Measurements from ENCODE around the gene ITGA2B. TPM values are rescaled to one million over a fixed set of nuclear protein-coding genes. Genes with fewer than 3 reads are reported as not detected.

Gene ITGA2B
- total RNA-seq, 1 donor from 2014 or later: 2.6 TPM

DNA sequence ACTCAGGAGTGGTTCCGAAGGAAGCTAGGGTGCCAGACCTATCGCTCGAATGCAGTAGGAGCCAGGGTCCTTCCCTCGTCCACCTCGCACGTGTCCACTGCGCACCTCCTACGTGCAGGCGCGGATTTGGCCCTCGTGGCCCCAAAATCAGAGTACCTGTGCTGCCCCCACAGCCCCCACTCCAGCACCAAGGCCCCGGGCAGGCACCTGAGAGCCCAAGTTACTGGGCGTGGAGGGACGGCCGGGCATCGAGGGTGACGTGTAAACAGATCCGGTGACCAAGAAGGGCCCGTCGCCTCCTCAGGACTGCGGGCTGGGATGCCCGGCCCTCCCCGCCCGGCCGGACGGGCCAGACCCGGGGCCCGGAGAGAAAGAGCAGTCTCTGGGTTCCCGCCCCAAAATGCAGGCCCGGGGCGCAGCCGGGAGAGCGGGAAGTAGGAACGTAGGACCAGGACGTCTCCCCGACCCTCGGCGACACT, 65.3 kb downstream of the ITGA2B start:
- Histone ChIP-seq H3K27ac (ENCODE audit: low read depth, low read length) (peak overlapping the region; percentile 87), H3K27me3 (ENCODE audit: control insufficient read depth in 3 of 3, insufficient read depth in 3 of 3, low read length in 3 of 3) (no peaks in the 10 kb centered on the region), H3K4me3 (ENCODE audit: low read length in 3 of 3) (peak overlapping the region; percentile 74 to 92 (median 91)), H3K9ac (ENCODE audit: low read depth in 1 of 3, low read length in 3 of 3) (peak overlapping the region; percentile 79 to 92 (median 87)), H3K36me3 (ENCODE audit: control insufficient read depth in 3 of 3, insufficient read depth in 3 of 3, low read length in 3 of 3) (peaks cover 28 to 30% (median 29%) of the 10 kb centered on the region in 3 donors), H3K4me1 (ENCODE audit: control insufficient read depth in 3 of 3, insufficient read depth in 3 of 3, low read length in 3 of 3) (peaks cover 11 to 28% (median 19%) of the 10 kb centered on the region in 3 donors), H3K9me3 (ENCODE audit: control insufficient read depth in 3 of 3, low read length in 3 of 3) (no peaks in the 10 kb centered on the region)

DNA sequence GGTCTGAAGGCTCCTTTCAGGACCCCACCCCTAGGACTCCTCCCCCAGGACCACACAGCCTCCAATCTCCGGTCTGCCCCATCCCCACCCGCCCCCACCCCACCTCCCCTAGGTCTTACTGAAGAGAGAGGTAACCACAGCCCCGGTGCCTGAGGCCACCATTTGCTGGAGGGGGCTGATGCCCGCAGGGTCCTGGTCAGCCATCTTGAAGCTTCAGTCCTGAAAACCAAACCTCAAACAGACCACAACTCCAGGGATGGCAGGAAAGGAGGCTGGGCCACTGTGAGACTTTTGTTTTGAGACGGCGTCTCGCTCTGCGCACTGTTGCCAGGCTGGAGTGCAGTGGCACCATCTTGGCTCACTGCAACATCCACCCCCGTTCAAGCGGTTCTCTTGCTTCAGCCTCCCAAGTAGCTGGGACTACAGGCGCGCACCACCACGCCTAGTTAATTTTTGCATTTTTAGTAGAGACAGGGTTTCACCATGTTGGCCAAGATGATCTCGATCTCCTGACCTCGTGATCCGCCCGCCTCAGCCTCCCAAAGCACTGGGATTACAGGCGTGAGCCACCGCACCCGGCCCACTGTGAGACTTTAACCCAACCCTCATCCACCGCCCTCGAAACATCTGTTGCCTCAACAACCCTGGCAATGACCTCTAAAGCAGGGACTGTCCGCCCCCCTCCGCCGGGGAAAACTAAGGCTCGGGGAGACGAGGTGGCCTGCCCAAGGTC, 65.9 kb downstream of the ITGA2B start:
- no peaks in the 10 kb centered on the region for H3K27me3 ChIP-seq (ENCODE audit: control insufficient read depth in 3 of 3, insufficient read depth in 3 of 3, low read length in 3 of 3)
- peak overlapping the region; percentile 79 to 92 (median 87) for H3K9ac ChIP-seq (ENCODE audit: low read depth in 1 of 3, low read length in 3 of 3)
- no peak overlapping the region for H3K27ac ChIP-seq (ENCODE audit: low read depth, low read length)
- no peaks in the 10 kb centered on the region for H3K9me3 ChIP-seq (ENCODE audit: control insufficient read depth in 3 of 3, low read length in 3 of 3)
- H3K4me3 ChIP-seq (ENCODE audit: low read length in 3 of 3): peak overlapping the region; percentile 74 to 92 (median 91)
- H3K4me1 ChIP-seq (ENCODE audit: control insufficient read depth in 3 of 3, insufficient read depth in 3 of 3, low read length in 3 of 3): peaks cover 11 to 28% (median 19%) of the 10 kb centered on the region in 3 donors
- peaks cover 28 to 30% (median 29%) of the 10 kb centered on the region in 3 donors for H3K36me3 ChIP-seq (ENCODE audit: control insufficient read depth in 3 of 3, insufficient read depth in 3 of 3, low read length in 3 of 3)

DNA sequence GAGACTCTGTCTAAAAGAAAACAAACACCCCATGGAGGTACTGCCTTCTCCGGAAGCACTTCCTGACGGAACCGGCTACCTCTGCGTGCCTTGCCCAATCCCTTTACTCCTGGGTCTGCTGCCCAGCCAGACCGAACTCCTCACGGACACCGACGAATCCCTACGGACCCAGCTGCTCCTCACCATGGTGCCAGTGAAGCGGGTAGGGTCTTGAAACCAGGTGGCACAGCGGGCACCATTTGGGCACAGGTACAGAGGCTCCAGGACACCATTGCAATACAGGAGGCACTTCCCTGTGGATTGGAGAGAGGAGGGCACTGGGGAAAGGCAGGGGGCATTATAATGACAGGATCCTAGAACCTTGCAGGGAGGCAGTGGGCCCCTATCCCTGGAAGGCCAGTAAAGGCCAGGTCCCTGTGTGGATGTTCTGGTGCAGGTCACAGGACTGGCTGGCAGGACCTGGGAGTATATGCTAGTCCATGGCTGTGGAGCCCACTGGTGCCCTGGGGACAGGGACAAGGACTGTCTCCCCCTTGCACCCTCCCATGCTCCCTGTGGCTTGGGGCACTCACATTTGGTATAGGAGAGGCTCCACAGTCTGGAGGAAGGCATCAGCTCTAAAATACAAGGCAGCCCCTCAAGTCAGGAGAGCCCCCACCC, 67.1 kb downstream of the ITGA2B start:
- peaks cover 11 to 28% (median 19%) of the 10 kb centered on the region in 3 donors for H3K4me1 ChIP-seq (ENCODE audit: control insufficient read depth in 3 of 3, insufficient read depth in 3 of 3, low read length in 3 of 3)
- H3K27me3 ChIP-seq (ENCODE audit: control insufficient read depth in 3 of 3, insufficient read depth in 3 of 3, low read length in 3 of 3): peaks cover 7 to 11% (median 8%) of the 10 kb centered on the region in 3 donors
- H3K36me3 ChIP-seq (ENCODE audit: control insufficient read depth in 3 of 3, insufficient read depth in 3 of 3, low read length in 3 of 3): peaks cover 28 to 30% (median 29%) of the 10 kb centered on the region in 3 donors
- H3K4me3 ChIP-seq (ENCODE audit: low read length in 3 of 3): no peak overlapping the region
- H3K9me3 ChIP-seq (ENCODE audit: control insufficient read depth in 3 of 3, low read length in 3 of 3): no peaks in the 10 kb centered on the region
- H3K9ac ChIP-seq (ENCODE audit: low read depth in 1 of 3, low read length in 3 of 3): no peak overlapping the region
- no peak overlapping the region for H3K27ac ChIP-seq (ENCODE audit: low read depth, low read length)

Small RNA genes lying within 50 kb of the gene (small RNA-seq; reads per million reads assigned to genes)
- gene RN7SL258P: not detected

Other genes starting within 250 kb of the ITGA2B start
- 1.0 TPM for gene HROB, start 247.7 kb downstream of the ITGA2B start, total RNA-seq
- 4.7 TPM for gene ASB16, start 218.9 kb downstream of the ITGA2B start, total RNA-seq
- 24.0 TPM for gene TMUB2, start 202.7 kb downstream of the ITGA2B start, total RNA-seq
- gene ATXN7L3, start 189.8 kb downstream of the ITGA2B start, total RNA-seq: 21.4 TPM
- 51.7 TPM for gene UBTF, start 170.0 kb downstream of the ITGA2B start, total RNA-seq
- 47.0 TPM for gene SLC4A1, start 121.5 kb downstream of the ITGA2B start, total RNA-seq
- gene RUNDC3A, start 81.0 kb downstream of the ITGA2B start, total RNA-seq: 6.8 TPM
- 65.2 TPM for gene SLC25A39, start 64.8 kb downstream of the ITGA2B start, total RNA-seq
- 270 TPM for gene GRN, start 44.3 kb downstream of the ITGA2B start, total RNA-seq
- gene FAM171A2, start 25.8 kb downstream of the ITGA2B start, total RNA-seq: 38.6 TPM
- gene GPATCH8, start 113.8 kb upstream of the ITGA2B start, total RNA-seq: 25.1 TPM
- gene FZD2, start 167.8 kb upstream of the ITGA2B start, total RNA-seq: 8.9 TPM